Parathyroid adenoma (tissue), 2 donors: Measurements from ENCODE around the gene CHP2.

ENCODE experiments used
- H2AFZ ChIP-seq: fragments of 300-600 bp; sonication (generic); one replicate; pipeline ENCODE4 v1.7.0; 2017; ENCODE audit warnings: antibody characterized with exemption, mild to moderate bottlenecking
- H3K27ac ChIP-seq: fragments of 300-600 bp; sonication (generic); one replicate; pipeline ENCODE4 v1.7.0; 2017
- H3K27me3 ChIP-seq: fragments of 300-600 bp; sonication (generic); one replicate; pipeline ENCODE4 v1.7.0; 2017; ENCODE audit warnings: low read length; ENCODE audit not compliant: control insufficient read depth, insufficient read depth
- H3K36me3 ChIP-seq: fragments of 300-600 bp; sonication (generic); one replicate; pipeline ENCODE4 v1.7.0; 2017; ENCODE audit warnings: low read length; ENCODE audit not compliant: control insufficient read depth, insufficient read depth
- H3K4me1 ChIP-seq: fragments of 300-600 bp; sonication (generic); one replicate; pipeline ENCODE4 v1.7.0; 2017; ENCODE audit warnings: control low read depth
- H3K4me2 ChIP-seq: fragments of 300-600 bp; sonication (generic); one replicate; pipeline ENCODE4 v1.7.0; 2017; ENCODE audit warnings: low read length
- H3K4me3 ChIP-seq: fragments of 300-600 bp; sonication (generic); one replicate; pipeline ENCODE4 v1.7.0; 2017; ENCODE audit warnings: low read depth, low read length
- H3K79me2 ChIP-seq: fragments of 300-600 bp; sonication (generic); one replicate; pipeline ENCODE4 v1.7.0; 2017; ENCODE audit warnings: control low read depth
- H3K9ac ChIP-seq: fragments of 300-600 bp; sonication (generic); one replicate; pipeline ENCODE4 v1.7.0; 2017; ENCODE audit warnings: mild to moderate bottlenecking
- H3K9me3 ChIP-seq: fragments of 300-600 bp; sonication (generic); one replicate; pipeline ENCODE4 v1.7.0; 2017; ENCODE audit warnings: low read length; ENCODE audit not compliant: control insufficient read depth
- TF ChIP-seq, protein P1 (sequence below): fragments of 300-600 bp; sonication (generic); IDR thresholded peaks from one replicate; pipeline ENCODE4 v1.7.0; 2017; ENCODE audit warnings: antibody characterized with exemption, mild to moderate bottlenecking
- donor health status: primary hyperparathyroidism.

Gene CHP2

DNA sequence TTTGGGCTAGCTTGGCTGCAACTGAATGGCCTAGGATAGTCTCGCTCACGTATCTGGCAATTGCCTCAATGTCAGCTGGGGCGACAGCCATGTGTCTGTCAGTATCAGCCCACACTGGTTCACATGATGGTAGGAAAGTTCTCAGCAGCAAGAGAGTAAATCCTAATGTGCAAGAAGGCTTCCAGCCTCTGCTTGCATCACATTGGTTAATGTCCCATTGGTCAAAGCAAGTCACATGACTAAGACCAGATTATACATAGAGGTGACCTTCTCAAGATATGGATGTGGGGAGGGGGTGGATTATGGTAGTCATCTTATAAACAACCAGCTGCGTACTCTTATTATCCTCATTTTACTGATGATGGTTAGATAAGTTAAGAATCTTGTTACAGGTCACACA is 31.0 kb downstream of the CHP2 start:
- no peaks in the 10 kb centered on the region for H3K27me3 ChIP-seq
- H3K79me2 ChIP-seq, result no peaks in the 10 kb centered on the region
- H3K4me2 ChIP-seq, result no peak overlapping the region
- H3K4me3 ChIP-seq, result no peak overlapping the region
- H3K36me3 ChIP-seq, result no peaks in the 10 kb centered on the region
- H3K4me1 ChIP-seq, result no peaks in the 10 kb centered on the region
- TF ChIP-seq, protein P1, sequence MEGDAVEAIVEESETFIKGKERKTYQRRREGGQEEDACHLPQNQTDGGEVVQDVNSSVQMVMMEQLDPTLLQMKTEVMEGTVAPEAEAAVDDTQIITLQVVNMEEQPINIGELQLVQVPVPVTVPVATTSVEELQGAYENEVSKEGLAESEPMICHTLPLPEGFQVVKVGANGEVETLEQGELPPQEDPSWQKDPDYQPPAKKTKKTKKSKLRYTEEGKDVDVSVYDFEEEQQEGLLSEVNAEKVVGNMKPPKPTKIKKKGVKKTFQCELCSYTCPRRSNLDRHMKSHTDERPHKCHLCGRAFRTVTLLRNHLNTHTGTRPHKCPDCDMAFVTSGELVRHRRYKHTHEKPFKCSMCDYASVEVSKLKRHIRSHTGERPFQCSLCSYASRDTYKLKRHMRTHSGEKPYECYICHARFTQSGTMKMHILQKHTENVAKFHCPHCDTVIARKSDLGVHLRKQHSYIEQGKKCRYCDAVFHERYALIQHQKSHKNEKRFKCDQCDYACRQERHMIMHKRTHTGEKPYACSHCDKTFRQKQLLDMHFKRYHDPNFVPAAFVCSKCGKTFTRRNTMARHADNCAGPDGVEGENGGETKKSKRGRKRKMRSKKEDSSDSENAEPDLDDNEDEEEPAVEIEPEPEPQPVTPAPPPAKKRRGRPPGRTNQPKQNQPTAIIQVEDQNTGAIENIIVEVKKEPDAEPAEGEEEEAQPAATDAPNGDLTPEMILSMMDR, result no peak
- no peak overlapping the region for H2AFZ ChIP-seq
- H3K27ac ChIP-seq, result no peak overlapping the region
- no peaks in the 10 kb centered on the region for H3K9me3 ChIP-seq
- no peak overlapping the region for H3K9ac ChIP-seq

DNA sequence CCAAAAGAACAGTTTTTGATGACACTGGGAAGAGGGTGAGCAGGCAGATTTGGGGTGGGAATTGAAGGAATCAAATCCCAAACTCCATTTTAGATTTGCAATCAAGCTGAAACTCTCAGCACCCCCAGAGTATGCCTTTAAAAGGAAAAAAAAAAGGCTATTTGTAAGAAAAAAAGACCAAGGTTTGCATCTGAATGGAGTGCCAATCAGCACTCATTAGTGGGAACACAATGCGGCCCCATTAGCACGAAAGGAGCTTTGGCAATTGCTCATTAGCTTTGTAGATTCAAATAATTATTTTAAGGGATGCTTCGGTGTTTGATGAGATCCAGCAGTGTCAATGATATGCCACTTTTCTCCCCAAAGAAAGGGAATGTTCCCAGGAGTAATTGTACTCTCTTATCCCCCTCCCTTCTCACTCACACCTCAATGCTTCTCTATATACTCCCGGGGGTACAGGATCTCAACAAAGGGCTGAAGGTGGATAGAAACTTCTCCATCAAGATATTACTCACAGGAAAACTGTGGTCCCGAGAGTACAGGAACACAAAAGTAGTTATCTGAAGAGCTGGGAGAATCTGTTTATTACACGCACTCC is 32.2 kb downstream of the CHP2 start:
- Histone ChIP-seq H3K27me3 (no peaks in the 10 kb centered on the region), H3K9ac (no peak overlapping the region), H3K4me3 (no peak overlapping the region), H3K9me3 (no peaks in the 10 kb centered on the region), H3K4me1 (no peaks in the 10 kb centered on the region), H3K36me3 (no peaks in the 10 kb centered on the region), H3K79me2 (no peaks in the 10 kb centered on the region), H3K27ac (no peak overlapping the region), H2AFZ (no peak overlapping the region), H3K4me2 (no peak overlapping the region)
- TF ChIP-seq, protein P1, result no peak

DNA sequence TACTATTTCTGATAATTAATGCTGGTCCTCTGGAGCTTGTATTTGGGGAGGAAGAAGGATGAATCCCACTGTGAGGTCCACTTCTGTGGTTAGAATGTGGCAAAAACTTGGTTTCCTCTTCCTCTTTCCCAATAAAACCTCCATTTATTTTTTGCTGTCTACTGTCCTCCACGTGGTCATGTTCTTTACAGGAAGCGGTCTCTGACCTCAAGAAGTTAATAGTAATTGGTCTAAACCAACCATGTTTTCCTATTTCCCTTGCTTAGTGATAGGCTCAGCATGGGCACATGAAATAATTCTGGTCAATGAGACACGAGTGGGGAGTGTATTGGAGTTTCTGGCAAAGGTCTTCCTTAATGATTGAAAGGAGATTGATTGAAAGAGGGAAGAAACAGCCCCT is 33.9 kb downstream of the CHP2 start:
- Histone ChIP-seq H3K9me3 (no peaks in the 10 kb centered on the region), H3K27ac (no peak overlapping the region), H3K4me1 (no peaks in the 10 kb centered on the region), H3K4me2 (no peak overlapping the region), H3K27me3 (no peaks in the 10 kb centered on the region), H3K4me3 (no peak overlapping the region), H3K36me3 (no peaks in the 10 kb centered on the region), H3K79me2 (no peaks in the 10 kb centered on the region), H3K9ac (no peak overlapping the region), H2AFZ (no peak overlapping the region)
- TF ChIP-seq, protein P1, result no peak

DNA sequence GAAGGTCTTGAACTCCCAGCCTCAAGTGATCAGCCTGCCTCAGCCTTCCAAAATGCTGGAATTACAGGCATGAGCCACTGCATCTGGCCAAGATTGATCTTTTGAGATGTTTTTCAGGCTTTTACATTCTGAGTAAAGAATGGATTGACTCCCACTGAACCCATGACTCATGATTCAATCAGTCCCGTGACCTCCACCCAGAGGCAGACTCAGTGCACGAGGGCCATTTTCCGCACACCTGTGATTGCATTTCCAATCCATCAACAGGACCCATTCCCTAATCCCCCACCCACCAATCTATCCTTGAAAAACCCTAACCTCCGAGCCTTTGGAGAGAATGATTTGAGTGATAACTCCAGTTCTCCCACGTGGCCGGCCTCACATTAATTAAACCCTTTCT is 40.6 kb downstream of the CHP2 start:
- Histone ChIP-seq H3K4me3 (no peak overlapping the region), H3K9me3 (no peaks in the 10 kb centered on the region), H3K27ac (no peak overlapping the region), H3K27me3 (no peaks in the 10 kb centered on the region), H3K4me1 (no peaks in the 10 kb centered on the region), H2AFZ (no peak overlapping the region), H3K4me2 (no peak overlapping the region), H3K9ac (no peak overlapping the region), H3K36me3 (no peaks in the 10 kb centered on the region), H3K79me2 (no peaks in the 10 kb centered on the region)
- TF ChIP-seq, protein P1, result no peak

DNA sequence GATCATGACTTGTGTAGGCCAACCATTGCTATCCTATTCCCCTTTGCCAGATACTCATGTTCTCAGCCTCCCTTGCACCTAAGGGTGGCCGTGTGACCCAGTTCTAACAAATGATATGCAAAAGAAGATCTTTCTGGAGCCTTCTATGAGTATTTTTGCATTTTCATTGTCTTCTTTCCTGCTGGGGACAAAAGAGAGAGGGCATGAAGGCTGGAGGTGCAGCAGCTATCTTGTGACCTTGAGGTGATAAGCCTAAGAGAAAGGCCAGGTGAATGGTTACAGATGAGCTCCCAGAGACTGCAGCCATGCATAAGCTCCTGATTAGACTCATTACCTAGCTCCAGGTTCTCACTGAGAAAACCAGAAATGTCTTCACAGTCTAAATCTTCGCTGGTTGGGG is 42.1 kb downstream of the CHP2 start:
- Histone ChIP-seq H3K27me3 (no peaks in the 10 kb centered on the region), H3K9me3 (no peaks in the 10 kb centered on the region), H3K79me2 (no peaks in the 10 kb centered on the region), H3K36me3 (no peaks in the 10 kb centered on the region), H3K4me1 (no peaks in the 10 kb centered on the region), H3K4me3 (no peak overlapping the region), H2AFZ (no peak overlapping the region), H3K9ac (no peak overlapping the region), H3K4me2 (no peak overlapping the region), H3K27ac (no peak overlapping the region)
- TF ChIP-seq, protein P1, result no peak
